Fibroblast of the conjunctiva (primary cell): ENCODE results near the gene FNDC8.
"Not testable (repeated sequence)": the region's sequence is repeated elsewhere in the genome, so short reads cannot be mapped to it uniquely, and the experiment has no call there.

Experiments
- DNase-seq: peaks from one replicate; pipeline ENCODE4 v3.0.0-alpha.2; 2010; ENCODE audit warnings: low read depth

FNDC8 gene

DNA sequence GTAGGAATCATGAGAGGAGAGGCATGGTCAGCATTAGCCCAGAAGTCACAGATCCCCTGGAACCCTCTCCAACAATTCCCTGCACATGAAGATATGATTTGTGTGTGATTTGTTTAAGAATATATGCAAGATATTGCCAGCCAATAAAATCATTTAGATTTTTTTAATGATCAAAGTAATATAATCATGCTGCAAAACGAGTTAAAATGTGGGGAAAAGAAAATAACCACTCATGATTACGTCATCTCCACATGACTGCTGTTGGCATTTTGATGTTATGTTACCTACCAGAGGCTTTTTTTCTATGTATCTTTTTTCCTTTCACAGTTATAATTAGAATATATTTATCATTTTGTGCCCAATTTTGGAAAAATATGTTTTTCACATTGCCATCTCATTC is 50.4 kb downstream of the FNDC8 start:
- no peak for DNase-seq

GRCh38 chr17:35172321-35172720 is 50.9 kb downstream of the FNDC8 start:
- not testable (repeated sequence) for DNase-seq

DNA sequence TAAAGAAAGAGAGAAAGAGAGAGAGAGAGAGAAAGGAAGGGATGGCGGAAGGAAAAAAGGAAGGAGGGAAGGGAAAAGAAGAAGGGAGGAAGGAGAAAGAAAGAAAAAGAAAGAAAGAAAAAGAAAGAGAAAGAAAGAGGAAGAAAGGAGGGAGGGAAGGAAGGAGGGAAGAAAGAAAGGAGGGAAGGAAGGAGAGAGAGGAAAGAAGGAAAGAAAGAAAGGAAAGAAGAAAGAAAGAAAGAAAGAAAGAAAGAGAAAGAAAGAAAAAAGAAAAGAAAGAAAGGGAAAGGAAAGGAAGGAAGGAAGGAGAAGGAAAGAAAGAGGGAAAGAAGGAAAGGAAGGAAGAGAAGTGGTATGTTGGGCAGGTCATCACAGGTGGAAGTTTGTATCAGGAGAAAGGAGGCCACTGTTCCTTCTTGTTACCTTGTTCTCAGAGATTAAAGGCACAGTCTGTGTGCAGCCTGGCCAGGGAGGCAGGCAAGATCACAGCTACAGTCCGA is 53.5 kb downstream of the FNDC8 start:
- DNase-seq, result no peak

DNA sequence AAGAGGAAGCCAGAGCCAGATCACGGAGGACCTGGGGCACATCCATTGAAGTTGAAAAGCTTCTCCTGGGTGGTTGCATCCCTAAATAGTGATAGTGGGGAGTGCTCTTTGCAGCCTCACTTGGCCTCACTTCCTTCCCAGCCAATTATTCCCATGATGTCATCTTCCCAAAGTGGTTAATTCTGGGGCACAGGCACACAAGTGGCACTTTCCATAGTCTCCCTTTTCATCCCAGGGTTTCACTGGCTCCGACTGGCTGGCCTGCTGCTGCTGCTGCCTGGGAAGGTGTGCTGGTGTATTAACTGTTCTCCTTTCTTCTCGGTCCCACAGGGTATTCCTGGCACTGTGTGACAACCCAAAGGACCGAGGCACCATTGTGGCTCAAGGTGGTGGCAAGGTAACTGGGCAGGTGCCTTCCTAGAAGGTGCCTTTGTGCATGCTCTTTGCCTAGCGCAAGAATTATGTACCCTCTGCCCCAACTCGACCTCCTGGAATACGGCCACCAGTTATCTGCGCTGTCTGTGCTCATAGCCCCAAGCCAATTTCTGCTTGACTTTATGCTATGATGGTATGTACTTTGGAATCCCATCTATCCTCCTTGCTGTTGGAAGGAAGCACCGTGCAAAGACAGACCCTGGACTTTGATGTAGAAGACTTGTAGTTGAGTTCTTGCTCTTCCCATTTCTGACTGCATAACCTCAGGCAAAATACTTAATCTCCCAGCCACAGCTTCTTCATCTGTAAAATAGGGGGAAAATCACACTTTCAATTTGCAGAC is 54.4 kb downstream of the FNDC8 start:
- DNase-seq, result no peak

- no peak for DNase-seq
Measured at GRCh38 chr17:35176897-35177296, 55.5 kb downstream of the FNDC8 start.

GRCh38 chr17:35179379-35179778 is 58.0 kb downstream of the FNDC8 start:
- DNase-seq, result not testable (repeated sequence)
